IMR-90 (cell line): ENCODE data around the gene RBM15B. TPM values are rescaled to one million over a fixed set of nuclear protein-coding genes. Genes with fewer than 3 reads are reported as not detected.

Experiments used
- ATAC-seq: fragments of 200-7000 bp; cut with Tn5 transposase; 2 replicates; pipeline ENCODE4 v1.9.1; 2020; ENCODE audit warnings: low read depth, mild to moderate bottlenecking, moderate library complexity
- BruUV-seq: library from RNA; stranded (reverse); fragments of 400-500 nt; replicated peaks from 2 replicates; lab custom pipeline; 2021; lab: Mats Ljungman, UMichigan
- CTCF ChIA-PET: fragments of 300-600 bp; formaldehyde crosslinking; extraction: SDS; loops from one replicate; lab custom pipeline; 2021; ENCODE audit warnings: antibody characterized with exemption; lab: Yijun Ruan, JAX
- POLR2A ChIA-PET: fragments of 300-600 bp; sonication (Branson Sonifier 250); formaldehyde crosslinking; loops from one replicate; lab custom pipeline; 2022; ENCODE audit warnings: antibody characterized with exemption; ENCODE audit not compliant: unreplicated experiment; lab: Charles Lee
- DNase-seq: peaks from one replicate; pipeline ENCODE4 v3.0.0; 2013
- H2AFZ ChIP-seq: replicated peaks from 2 replicates; pipeline ENCODE3; 2013; ENCODE audit warnings: low read length, mild to moderate bottlenecking; ENCODE audit not compliant: poor library complexity
- H2AK5ac ChIP-seq: 2 replicates; pipeline ENCODE4 v1.6.1; 2013; ENCODE audit warnings: low read depth, low read length, inconsistent platforms
- H2AK9ac ChIP-seq: replicated peaks from 2 replicates; pipeline ENCODE3; 2013; ENCODE audit warnings: mild to moderate bottlenecking, low read depth, low read length, moderate library complexity; ENCODE audit not compliant: poor library complexity
- H2BK120ac ChIP-seq: 2 replicates; pipeline ENCODE4 v1.6.1; 2013; ENCODE audit warnings: low read depth, low read length, inconsistent platforms
- H2BK15ac ChIP-seq: 3 replicates; pipeline ENCODE4 v1.6.1; 2013; ENCODE audit warnings: low read depth, low read length, inconsistent platforms
- H2BK20ac ChIP-seq: 2 replicates; pipeline ENCODE4 v1.6.1; 2013; ENCODE audit warnings: low read depth, mild to moderate bottlenecking, inconsistent platforms, low read length, moderate library complexity
- H2BK5ac ChIP-seq: 2 replicates; pipeline ENCODE4 v1.6.1; 2013; ENCODE audit warnings: mild to moderate bottlenecking, low read depth, low read length, inconsistent platforms; ENCODE audit not compliant: poor library complexity, severe bottlenecking
- H3K14ac ChIP-seq: replicated peaks from 2 replicates; pipeline ENCODE4 v1.6.1; 2013; ENCODE audit warnings: low read depth, low read length, inconsistent platforms
- H3K18ac ChIP-seq: 2 replicates; pipeline ENCODE4 v1.6.1; 2013; ENCODE audit warnings: low read depth, low read length, control low read depth
- H3K23ac ChIP-seq: 2 replicates; pipeline ENCODE4 v1.6.1; 2013; ENCODE audit warnings: low read depth, low read length, inconsistent platforms
- H3K27ac ChIP-seq: 2 replicates; pipeline ENCODE4 v1.5.1; 2013; ENCODE audit warnings: mild to moderate bottlenecking, control low read depth, low read length; ENCODE audit not compliant: insufficient read depth
- H3K27me3 ChIP-seq: 2 replicates; pipeline ENCODE4 v1.6.1; 2013; ENCODE audit warnings: low read length; ENCODE audit not compliant: control insufficient read depth, insufficient read depth
- H3K36me3 ChIP-seq: 2 replicates; pipeline ENCODE4 v1.6.1; 2013; ENCODE audit warnings: low read length, mixed read lengths; ENCODE audit not compliant: control insufficient read depth, insufficient read depth
- H3K4ac ChIP-seq: 2 replicates; pipeline ENCODE4 v1.6.1; 2013; ENCODE audit warnings: low read depth, low read length, inconsistent platforms
- H3K4me1 ChIP-seq: 2 replicates; pipeline ENCODE4 v1.6.1; 2013; ENCODE audit warnings: low read length, mixed read lengths; ENCODE audit not compliant: control insufficient read depth, insufficient read depth
- H3K4me2 ChIP-seq: 2 replicates; pipeline ENCODE4 v1.6.1; 2013; ENCODE audit warnings: low read depth, mild to moderate bottlenecking, control low read depth, low read length, moderate library complexity
- H3K4me3 ChIP-seq: 2 replicates; pipeline ENCODE4 v1.5.1; 2013; ENCODE audit warnings: low read depth, mild to moderate bottlenecking, control low read depth, low read length, moderate library complexity; ENCODE audit not compliant: insufficient read depth
- H3K56ac ChIP-seq: 2 replicates; pipeline ENCODE4 v1.6.1; 2013; ENCODE audit warnings: low read length, inconsistent platforms; ENCODE audit not compliant: insufficient read depth; ENCODE audit errors: extremely low read depth
- H3K79me1 ChIP-seq, 2 experiments: 2 replicates each; pipeline ENCODE4 v1.6.1; 2013; ENCODE audit warnings: low read length in 2 of 2, inconsistent platforms in 1 of 2, low read depth in 1 of 2
- H3K9ac ChIP-seq: 2 replicates; pipeline ENCODE4 v1.6.1; 2013; ENCODE audit warnings: low read depth, low read length, control low read depth
- H3K9me1 ChIP-seq: 2 replicates; pipeline ENCODE4 v1.6.1; 2013; ENCODE audit warnings: low read length, inconsistent platforms; ENCODE audit not compliant: insufficient read depth
- H3K9me3 ChIP-seq: 2 replicates; pipeline ENCODE4 v1.6.1; 2013; ENCODE audit warnings: low read length; ENCODE audit not compliant: control insufficient read depth, insufficient read depth
- H4K20me1 ChIP-seq: 2 replicates; pipeline ENCODE4 v1.6.1; 2013; ENCODE audit warnings: low read length, inconsistent platforms; ENCODE audit not compliant: insufficient read depth
- H4K5ac ChIP-seq: 2 replicates; pipeline ENCODE4 v1.6.1; 2013; ENCODE audit warnings: mild to moderate bottlenecking, low read depth, low read length, control low read depth
- H4K8ac ChIP-seq, 2 experiments: 2 replicates each; pipeline ENCODE4 v1.6.1; 2013; ENCODE audit warnings: low read depth in 2 of 2, low read length in 2 of 2, control low read depth in 1 of 2, inconsistent platforms in 1 of 2
- H4K91ac ChIP-seq: 2 replicates; pipeline ENCODE4 v1.6.1; 2013; ENCODE audit warnings: low read depth, low read length, inconsistent platforms; ENCODE audit not compliant: insufficient read depth
- BHLHE40 ChIP-seq: fragments of 150-350 bp; IDR thresholded peaks from 2 replicates; pipeline ENCODE4 v1.6.1; 2016; ENCODE audit warnings: mild to moderate bottlenecking, low read depth, low read length
- MAFK ChIP-seq: IDR thresholded peaks from 2 replicates; pipeline ENCODE4 v1.6.1; 2012; ENCODE audit warnings: low read depth, low read length, improper control_type of control experiment
- MAZ ChIP-seq: IDR thresholded peaks from 2 replicates; pipeline ENCODE4 v1.6.1; 2012; ENCODE audit warnings: low read depth, mild to moderate bottlenecking, low read length, improper control_type of control experiment, moderate library complexity, borderline replicate concordance
- POLR2A ChIP-seq: IDR thresholded peaks from 2 replicates; pipeline ENCODE4 v1.6.1; 2012; ENCODE audit warnings: mild to moderate bottlenecking, low read depth, low read length
- RAD21 ChIP-seq: IDR thresholded peaks from 2 replicates; pipeline ENCODE4 v1.6.1; 2012; ENCODE audit warnings: low read length, improper control_type of control experiment
- RFX5 ChIP-seq: IDR thresholded peaks from 2 replicates; pipeline ENCODE4 v1.8.0; 2012; ENCODE audit warnings: low read depth, mild to moderate bottlenecking, low read length, moderate library complexity
- WGBS, 2 experiments: methylation state at CpG; one replicate each; pipeline versions ENCODE4 v1.1.5 to v1.1.7; 2013; ENCODE audit warnings: missing lambda C conversion rate in 2 of 2; ENCODE audit not compliant: insufficient read length in 1 of 2; ENCODE audit errors: extremely low coverage in 2 of 2; 5-methylcytosine and 5-hydroxymethylcytosine counted together
- dilution Hi-C: fragments of 300-500 bp; cut with HindIII; formaldehyde crosslinking; loops from one replicate; pipeline ENCODE4 v1.14.3; 2018; ENCODE audit warnings: low sequenced_read_pairs; ENCODE audit not compliant: unreplicated experiment
- in situ Hi-C: fragments of 300-500 bp; cut with MboI; formaldehyde crosslinking; loops from 3 replicates; pipeline ENCODE4 v1.14.3; 2019; ENCODE audit warnings: low sequenced_read_pairs, inconsistent platforms, mixed read lengths
- intact Hi-C: fragments of 100-400 bp; cut with micrococcal nuclease; formaldehyde crosslinking; loops from 2 replicates; pipeline ENCODE4 v1.10.0; 2022
- polyA plus RNA-seq, 3 experiments: library from polyadenylated mRNA; depleted of rRNA; stranded (reverse); fragments of >200 nt; gene quantifications; 2 replicates each; pipeline ENCODE4 v1.2.3, GENCODE V29; 2012; ENCODE audit warnings: low replicate concordance in 1 of 3
- total RNA-seq: library from RNA; depleted of rRNA; stranded (reverse); fragments of >200 nt; gene quantifications from 2 replicates; pipeline ENCODE4 v1.2.3, GENCODE V29; 2012

RBM15B gene
- total and polyA plus RNA-seq, 2 of the 4 experiments (the other 2 are of a cell fraction): 16.2 to 17.4 TPM

GRCh38 chr3:51393564-51393963 lies 2.5 kb downstream of the RBM15B start:
- H3K4ac ChIP-seq: no peak overlapping the region
- intact Hi-C loops: no loop called here
- ChIA-PET CTCF (no interaction called here), POLR2A (no interaction called here)
- H3K4me1 ChIP-seq: peaks cover 29% of the 10 kb centered on the region
- dilution Hi-C loops: no loop called here
- 93% methylated on average over 3 of the region's 14 CpGs; no CpG with 5 or more reads in 1 of the 2 experiments for WGBS, 2 experiments
- H3K27me3 ChIP-seq: no peaks in the 10 kb centered on the region
- H4K20me1 ChIP-seq: peaks cover 68% of the 10 kb centered on the region
- no peak overlapping the region for H4K91ac ChIP-seq
- H3K79me1 ChIP-seq: peaks cover 18 to 69% of the 10 kb centered on the region in 2 experiments; a peak in 3 of 4 replicates
- no peak overlapping the region for H2BK15ac ChIP-seq
- H4K8ac ChIP-seq: no peak overlapping the region
- no peak overlapping the region for H2BK20ac ChIP-seq
- H2AK9ac ChIP-seq: no peak overlapping the region
- H3K23ac ChIP-seq: no peak overlapping the region
- H3K4me2 ChIP-seq: no peak overlapping the region
- in situ Hi-C loops: loop anchor here (25.0 kb wide), 2 partner anchors 544 to 1056 kb away; partner anchors contain the start of genes PARP3, RASSF1, RRP9 and TUSC2
- no peak overlapping the region for H2AK5ac ChIP-seq
- no peak overlapping the region for H2BK120ac ChIP-seq
- H2AFZ ChIP-seq: no peak overlapping the region
- peaks cover 17% of the 10 kb centered on the region for H3K9me1 ChIP-seq
- no peak overlapping the region for H3K4me3 ChIP-seq
- H4K5ac ChIP-seq: no peak overlapping the region
- ATAC-seq (no peak), DNase-seq (no peak)
- no peak overlapping the region for H2BK5ac ChIP-seq
- H3K14ac ChIP-seq: no peak overlapping the region
- TF ChIP-seq RFX5: no peak
- TF ChIP-seq POLR2A: no peak
- no peak for TF ChIP-seq BHLHE40
- no peak for TF ChIP-seq MAZ
- TF ChIP-seq MAFK: no peak
- no peak for TF ChIP-seq RAD21
- no peak overlapping the region for H3K56ac ChIP-seq
- no peaks in the 10 kb centered on the region for H3K9me3 ChIP-seq
- H3K36me3 ChIP-seq: peaks cover 57% of the 10 kb centered on the region
- BruUV-seq: no TSS peak
- H3K9ac ChIP-seq: no peak overlapping the region
- H3K27ac ChIP-seq: no peak overlapping the region
- H3K18ac ChIP-seq: no peak overlapping the region
